H1 (cell line): Measurements from ENCODE around the gene HAPLN3. TPM values are rescaled to one million over a fixed set of nuclear protein-coding genes. Genes with fewer than 3 reads are reported as not detected.

Experiments used
- CTCF ChIA-PET: fragments of 300-600 bp; sonication (Branson Sonifier 250); formaldehyde crosslinking; loops from one replicate; lab custom pipeline; 2021; ENCODE audit not compliant: partially characterized antibody; lab: Charles Lee
- POLR2A ChIA-PET: fragments of 300-600 bp; sonication (Branson Sonifier 250); formaldehyde crosslinking; loops from one replicate; lab custom pipeline; 2021; ENCODE audit warnings: inconsistent platforms; ENCODE audit not compliant: partially characterized antibody; lab: Charles Lee
- DNase-seq, 2 experiments: peaks; one replicate each; pipeline versions ENCODE4 v3.0.0 to v3.0.0-alpha.2; 2010 to 2022; ENCODE audit warnings: low spot score in 2 of 2, low read depth in 1 of 2, mixed read lengths in 1 of 2
- FAIRE-seq: peaks from 2 replicates; lab custom pipeline; 2011; peaks lifted over from hg19 to GRCh38; lab: Jason Lieb, UNC
- H2AFZ ChIP-seq: 2 replicates; pipeline ENCODE4 v1.8.1; 2012; ENCODE audit warnings: low read length, inconsistent platforms
- H2AK5ac ChIP-seq: 2 replicates; pipeline ENCODE4 v1.6.1; 2013; ENCODE audit warnings: low read depth, low read length
- H2BK120ac ChIP-seq: replicated peaks from 2 replicates; pipeline ENCODE3; 2013; ENCODE audit warnings: low read depth, low read length, inconsistent platforms
- H2BK12ac ChIP-seq: 2 replicates; pipeline ENCODE4 v1.6.1; 2013; ENCODE audit warnings: low read depth, low read length
- H2BK15ac ChIP-seq: 2 replicates; pipeline ENCODE4 v1.6.1; 2013; ENCODE audit warnings: low read length
- H2BK20ac ChIP-seq: 2 replicates; pipeline ENCODE4 v1.6.1; 2013; ENCODE audit warnings: low read length
- H2BK5ac ChIP-seq: 2 replicates; pipeline ENCODE4 v1.6.1; 2013; ENCODE audit warnings: low read depth, low read length
- H3K14ac ChIP-seq: 2 replicates; pipeline ENCODE4 v1.6.1; 2013; ENCODE audit warnings: inconsistent platforms; ENCODE audit not compliant: insufficient read length
- H3K18ac ChIP-seq: 2 replicates; pipeline ENCODE4 v1.6.1; 2013; ENCODE audit warnings: low read length; ENCODE audit errors: extremely low read depth
- H3K23ac ChIP-seq: 2 replicates; pipeline ENCODE4 v1.6.1; 2013; ENCODE audit warnings: inconsistent platforms; ENCODE audit not compliant: insufficient read length
- H3K23me2 ChIP-seq: 2 replicates; pipeline ENCODE4 v1.6.1; 2013; ENCODE audit warnings: low read depth, low read length
- H3K27ac ChIP-seq: 2 replicates; pipeline ENCODE4 v1.6.1; 2011; ENCODE audit warnings: low read depth, low read length, inconsistent platforms
- H3K27me3 ChIP-seq, 4 experiments: replicated peaks in 1 of 4; 1 replicate in 1 of 4; 2 replicates in 3 of 4; pipeline versions ENCODE4 v1.6.1 to v1.8.1; 2011 to 2013; ENCODE audit warnings: low read length in 3 of 4, mild to moderate bottlenecking in 3 of 4, inconsistent platforms in 2 of 4, mixed read lengths in 2 of 4, moderate library complexity in 1 of 4; ENCODE audit not compliant: control insufficient read depth in 3 of 4, insufficient read depth in 3 of 4; ENCODE audit errors: extremely low read depth in 1 of 4
- H3K36me3 ChIP-seq, 4 experiments: 2 replicates each; pipeline versions ENCODE4 v1.6.1 to v1.8.1; 2011 to 2013; ENCODE audit warnings: mild to moderate bottlenecking in 4 of 4, low read length in 3 of 4, moderate library complexity in 2 of 4, control low read depth in 1 of 4, inconsistent platforms in 1 of 4; ENCODE audit not compliant: insufficient read depth in 4 of 4, control insufficient read depth in 2 of 4
- H3K4ac ChIP-seq: replicated peaks from 2 replicates; pipeline ENCODE3; 2013; ENCODE audit warnings: low read length, low read depth, mixed read lengths, inconsistent platforms; ENCODE audit not compliant: insufficient read length
- H3K4me1 ChIP-seq, 4 experiments: replicated peaks in 1 of 4; 1 replicate in 1 of 4; 2 replicates in 3 of 4; pipeline versions ENCODE4 v1.6.1 to v1.8.1; 2011 to 2013; ENCODE audit warnings: low read length in 3 of 4, inconsistent platforms in 2 of 4, mixed read lengths in 1 of 4; ENCODE audit not compliant: insufficient read depth in 4 of 4, control insufficient read depth in 3 of 4
- H3K4me2 ChIP-seq, 2 experiments: 2 replicates each; pipeline versions ENCODE4 v1.6.1 to v1.8.1; 2011 to 2013; ENCODE audit warnings: low read depth in 2 of 2, low read length in 2 of 2, control low read depth in 1 of 2, inconsistent platforms in 1 of 2, mild to moderate bottlenecking in 1 of 2; ENCODE audit not compliant: insufficient read depth in 1 of 2
- H3K4me3 ChIP-seq, 4 experiments: fragments of 200-600, 300-600 bp in 1 of 4; sonication (generic), shearing (Covaris generic), sonication (Bioruptor Twin) in 1 of 4; 2 replicates each; pipeline versions ENCODE4 v1.5.1 to v1.8.1; 2011 to 2016; ENCODE audit warnings: low read length in 4 of 4, low read depth in 3 of 4, control low read depth in 2 of 4, inconsistent platforms in 2 of 4, mild to moderate bottlenecking in 2 of 4, mixed read lengths in 1 of 4, moderate library complexity in 1 of 4; ENCODE audit not compliant: insufficient read depth in 2 of 4; ENCODE audit errors: extremely low read depth in 1 of 4
- H3K56ac ChIP-seq: replicated peaks from 2 replicates; pipeline ENCODE3; 2013; ENCODE audit warnings: low read depth, mild to moderate bottlenecking, mixed read lengths, low read length, inconsistent platforms; ENCODE audit not compliant: insufficient read length
- H3K79me1 ChIP-seq: 2 replicates; pipeline ENCODE4 v1.6.1; 2013; ENCODE audit warnings: low read depth, low read length, control low read depth
- H3K79me2 ChIP-seq, 2 experiments: 2 replicates each; pipeline versions ENCODE4 v1.6.1 to v1.8.1; 2012 to 2013; ENCODE audit warnings: low read length in 2 of 2, mild to moderate bottlenecking in 2 of 2, inconsistent platforms in 1 of 2; ENCODE audit not compliant: insufficient read depth in 2 of 2, control insufficient read depth in 1 of 2
- H3K9ac ChIP-seq, 4 experiments: replicated peaks in 1 of 4; 1 replicate in 1 of 4; 2 replicates in 3 of 4; pipeline versions ENCODE4 v1.6.1 to v1.8.1; 2011 to 2013; ENCODE audit warnings: low read depth in 3 of 4, low read length in 3 of 4, control low read depth in 2 of 4, mild to moderate bottlenecking in 2 of 4, moderate library complexity in 2 of 4, inconsistent platforms in 1 of 4; ENCODE audit errors: extremely low read depth in 1 of 4
- H3K9me3 ChIP-seq, 2 experiments: 2 replicates each; pipeline versions ENCODE4 v1.6.1 to v1.8.1; 2012 to 2013; ENCODE audit warnings: mild to moderate bottlenecking in 2 of 2, moderate library complexity in 2 of 2, control low read depth in 1 of 2, inconsistent platforms in 1 of 2, low read depth in 1 of 2, low read length in 1 of 2, mixed read lengths in 1 of 2; ENCODE audit not compliant: insufficient read depth in 2 of 2
- H4K20me1 ChIP-seq, 2 experiments: replicated peaks in 1 of 2; 2 replicates each; pipeline versions ENCODE3 to v1.8.1; 2011 to 2013; ENCODE audit warnings: inconsistent platforms in 2 of 2, low read length in 2 of 2, mild to moderate bottlenecking in 1 of 2; ENCODE audit not compliant: insufficient read depth in 2 of 2, control insufficient read depth in 1 of 2
- H4K5ac ChIP-seq: 2 replicates; pipeline ENCODE4 v1.6.1; 2013; ENCODE audit warnings: low read length, low read depth, mixed read lengths, inconsistent platforms; ENCODE audit not compliant: insufficient read length
- H4K8ac ChIP-seq: 2 replicates; pipeline ENCODE4 v1.8.0; 2013; ENCODE audit warnings: mild to moderate bottlenecking, moderate library complexity, low read length, inconsistent platforms; ENCODE audit not compliant: insufficient read depth; ENCODE audit errors: extremely low read depth
- H4K91ac ChIP-seq: replicated peaks from 2 replicates; pipeline ENCODE3; 2013; ENCODE audit warnings: low read length, mixed read lengths, inconsistent platforms; ENCODE audit not compliant: insufficient read length
- BRCA1 ChIP-seq: IDR thresholded peaks from 2 replicates; pipeline ENCODE4 v1.6.1; 2012; ENCODE audit warnings: low read depth, low read length, improper control_type of control experiment
- WGBS, 2 experiments: shearing (Covaris generic) in 1 of 2; methylation state at CpG; one replicate each; pipeline versions ENCODE4 v1.1.6 to v1.1.7; 2013 to 2015; ENCODE audit warnings: low lambda C conversion rate in 2 of 2, mixed read lengths in 2 of 2, inconsistent platforms in 1 of 2, low coverage in 1 of 2, missing lambda C conversion rate in 1 of 2; ENCODE audit not compliant: insufficient replicate concordance in 2 of 2, insufficient coverage in 1 of 2, insufficient read length in 1 of 2; ENCODE audit errors: extremely low coverage in 1 of 2, missing lambda C conversion rate in 1 of 2; 5-methylcytosine and 5-hydroxymethylcytosine counted together
- polyA plus RNA-seq, 7 experiments: library from polyadenylated mRNA; depleted of rRNA in 3 of 7; stranded (reverse) in 5 of 7; unstranded in 2 of 7; fragments of >200 nt in 5 of 7; fragments of 200-250 nt in 2 of 7; gene quantifications; 1 replicate in 5 of 7; 2 replicates in 1 of 7; 4 replicates in 1 of 7; pipeline versions ENCODE4 v1.2.1 to v1.2.3, GENCODE V29; 2011 to 2013; ENCODE audit warnings: missing spikeins in 2 of 7, mixed read lengths in 2 of 7
- total RNA-seq: library from RNA; stranded (reverse); fragmentation: NEBNext Ultra II Directional; extraction: Animal tissue kit (Norgen Biotek cat#: 25700); gene quantifications from 2 replicates; pipeline ENCODE4 v1.2.1, GENCODE V29; 2021

The HAPLN3 gene
- total and polyA plus RNA-seq, 2 of the 8 experiments (the other 6 are each of a cell fraction or from before 2014, with no cell fraction given), result 76.2 to 79.7 TPM

GRCh38 chr15:88873786-88874185, 21.6 kb downstream of the HAPLN3 start:
- no peak overlapping the region for H3K14ac ChIP-seq
- H3K9me3 ChIP-seq, result no peaks in the 10 kb centered on the region
- TF ChIP-seq BRCA1, result no peak
- FAIRE-seq (no peak), DNase-seq (no peak)
- H3K56ac ChIP-seq, result no peak overlapping the region
- peaks cover 0 to 14% (median 5%) of the 10 kb centered on the region in 4 experiments; a peak in 5 of 8 replicates for H3K36me3 ChIP-seq
- no peaks in the 10 kb centered on the region for H3K79me2 ChIP-seq
- no peak overlapping the region for H3K4me3 ChIP-seq
- ChIA-PET POLR2A (no interaction called here), CTCF (interaction anchor here (1.0 to 1.3 kb wide), 2 partner anchors 216 to 304 kb away, joined by 3 to 4 read pairs; no protein-coding TSS in a partner anchor)
- 0 out of 2 replicates have a peak overlapping the region, but pooled peaks have one; percentile 9 for H2BK5ac ChIP-seq
- H3K23ac ChIP-seq, result no peak overlapping the region
- no peaks in the 10 kb centered on the region for H3K27me3 ChIP-seq
- no peak overlapping the region for H3K27ac ChIP-seq
- no peak overlapping the region for H2BK120ac ChIP-seq
- H2AK5ac ChIP-seq, result no peak overlapping the region
- no peak overlapping the region for H2BK12ac ChIP-seq
- H2BK15ac ChIP-seq, result no peak overlapping the region
- no peak overlapping the region for H2BK20ac ChIP-seq
- H4K20me1 ChIP-seq, result peaks cover 0 to 2% of the 10 kb centered on the region in 2 experiments
- no peak overlapping the region for H3K4me2 ChIP-seq
- no peak overlapping the region for H4K91ac ChIP-seq
- 93% methylated on average over 13 of the region's 13 CpGs; no CpG with 5 or more reads in 1 of the 2 experiments for WGBS, 2 experiments
- H3K9ac ChIP-seq, result no peak overlapping the region
- peaks cover 0 to 4% (median 1%) of the 10 kb centered on the region in 4 experiments; a peak in 4 of 7 replicates for H3K4me1 ChIP-seq
- no peaks in the 10 kb centered on the region for H3K23me2 ChIP-seq
- H4K5ac ChIP-seq, result no peak overlapping the region
- H3K4ac ChIP-seq, result peak overlapping the region; percentile 47
- H3K18ac ChIP-seq, result no peak overlapping the region
- no peaks in the 10 kb centered on the region for H3K79me1 ChIP-seq
- no peak overlapping the region for H4K8ac ChIP-seq
- no peak overlapping the region for H2AFZ ChIP-seq
